GM12874 (cell line): ENCODE data around the gene NUDT8.

ENCODE experiments used
- TF ChIP-seq, protein P1 (sequence below): IDR thresholded peaks from 2 replicates; pipeline ENCODE4 v1.5.1; 2011; ENCODE audit warnings: low read depth, mild to moderate bottlenecking, control low read depth, low read length, moderate library complexity; ENCODE audit not compliant: insufficient read depth

NUDT8 gene

GRCh38 chr11:67656278-67656922 lies 26.7 kb upstream of the NUDT8 start:
- TF ChIP-seq, protein P1, sequence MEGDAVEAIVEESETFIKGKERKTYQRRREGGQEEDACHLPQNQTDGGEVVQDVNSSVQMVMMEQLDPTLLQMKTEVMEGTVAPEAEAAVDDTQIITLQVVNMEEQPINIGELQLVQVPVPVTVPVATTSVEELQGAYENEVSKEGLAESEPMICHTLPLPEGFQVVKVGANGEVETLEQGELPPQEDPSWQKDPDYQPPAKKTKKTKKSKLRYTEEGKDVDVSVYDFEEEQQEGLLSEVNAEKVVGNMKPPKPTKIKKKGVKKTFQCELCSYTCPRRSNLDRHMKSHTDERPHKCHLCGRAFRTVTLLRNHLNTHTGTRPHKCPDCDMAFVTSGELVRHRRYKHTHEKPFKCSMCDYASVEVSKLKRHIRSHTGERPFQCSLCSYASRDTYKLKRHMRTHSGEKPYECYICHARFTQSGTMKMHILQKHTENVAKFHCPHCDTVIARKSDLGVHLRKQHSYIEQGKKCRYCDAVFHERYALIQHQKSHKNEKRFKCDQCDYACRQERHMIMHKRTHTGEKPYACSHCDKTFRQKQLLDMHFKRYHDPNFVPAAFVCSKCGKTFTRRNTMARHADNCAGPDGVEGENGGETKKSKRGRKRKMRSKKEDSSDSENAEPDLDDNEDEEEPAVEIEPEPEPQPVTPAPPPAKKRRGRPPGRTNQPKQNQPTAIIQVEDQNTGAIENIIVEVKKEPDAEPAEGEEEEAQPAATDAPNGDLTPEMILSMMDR, result no peak

GRCh38 chr11:67654225-67654624 lies 24.5 kb upstream of the NUDT8 start:
- TF ChIP-seq, protein P1, result no peak

GRCh38 chr11:67652965-67653845 lies 23.5 kb upstream of the NUDT8 start:
- TF ChIP-seq, protein P1, result no peak

GRCh38 chr11:67651976-67652781 lies 22.4 kb upstream of the NUDT8 start:
- TF ChIP-seq, protein P1, result no peak

- TF ChIP-seq, protein P1, result no peak
Measured at GRCh38 chr11:67649634-67650510, 20.1 kb upstream of the NUDT8 start.

DNA sequence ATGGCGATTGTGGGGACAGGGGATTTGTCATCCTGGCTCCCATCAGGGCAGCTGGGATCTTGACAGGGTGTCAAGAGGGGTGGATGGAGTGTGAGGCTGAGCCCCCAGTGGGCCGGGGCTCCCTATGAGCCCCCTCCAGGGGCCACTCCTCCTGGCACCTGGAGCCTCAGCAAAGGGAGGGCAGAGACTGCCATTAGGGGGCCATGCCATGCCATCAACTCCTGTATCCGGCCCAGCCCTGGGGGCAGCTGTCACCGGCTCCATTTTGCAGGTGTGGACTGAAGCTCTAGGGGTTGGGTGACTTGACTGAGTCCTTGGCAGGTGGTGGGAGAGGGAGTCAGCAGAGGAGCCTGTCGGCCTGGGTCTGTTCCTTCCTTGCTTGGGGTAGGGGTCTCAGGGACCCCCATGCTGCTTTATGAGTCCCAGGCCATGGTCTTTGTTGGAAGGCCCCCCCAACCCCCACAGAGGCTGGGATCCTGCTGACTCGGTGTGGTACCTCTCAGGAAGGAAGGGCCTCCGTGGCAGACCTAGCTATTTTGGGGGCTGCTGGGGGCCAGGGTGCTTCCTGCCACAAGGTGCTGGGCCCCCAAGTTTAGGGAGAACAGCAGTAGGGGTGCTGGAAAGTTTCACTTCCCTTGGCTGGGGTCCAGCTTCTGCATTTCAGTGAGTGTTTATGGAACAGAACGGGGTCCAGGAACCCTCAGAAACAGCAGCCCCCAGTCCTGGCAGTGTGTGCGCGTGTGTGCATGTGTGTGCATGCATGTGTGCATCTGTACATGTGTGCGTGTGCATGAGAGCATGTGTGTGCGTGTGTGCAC lies 19.3 kb upstream of the NUDT8 start:
- TF ChIP-seq, protein P1, result 0 out of 2 replicates have a peak, but pooled peaks have one; percentile 1
